ENCODE results near the gene SLX4. TPM values are rescaled to one million over a fixed set of nuclear protein-coding genes. Genes with fewer than 3 reads are reported as not detected.

Gene SLX4
- total RNA-seq, 1 experiment from 2014 or later: 7.0 TPM

- Histone ChIP-seq H4K20me1 (ENCODE audit: insufficient read depth) (no peaks in the 10 kb centered on the region), H3K79me2 (ENCODE audit: insufficient read depth, low read length) (no peaks in the 10 kb centered on the region), H3K9me2 (ENCODE audit: insufficient read depth) (no peaks in the 10 kb centered on the region), H3K4me1 (ENCODE audit: control insufficient read depth in 1 of 2, insufficient read depth in 2 of 2, low read length in 2 of 2) (peaks cover 0 to 6% of the 10 kb centered on the region in 2 experiments; a peak in 1 of 4 replicates), H3K27me3 (ENCODE audit: insufficient read depth, low read length) (no peaks in the 10 kb centered on the region), H3K4me2 (ENCODE audit: low read length) (no peak overlapping the region), H3K36me3 (ENCODE audit: control insufficient read depth in 1 of 2, insufficient read depth in 2 of 2, low read length in 2 of 2) (no peaks in the 10 kb centered on the region), H3K9ac (ENCODE audit: low read length) (no peak overlapping the region), H3K27ac (ENCODE audit: low read depth, low read length) (no peak overlapping the region), H2AFZ (ENCODE audit: low read depth, low read length, poor library complexity, severe bottlenecking) (no peak overlapping the region), H3K4me3 (replicated peaks in 1 of 2; ENCODE audit: low read depth in 1 of 2, low read length in 2 of 2) (no peak overlapping the region), H3K9me3 (ENCODE audit: control insufficient read depth in 1 of 2, insufficient read depth in 1 of 2, low read depth in 1 of 2, low read length in 2 of 2) (peaks cover 4 to 5% of the 10 kb centered on the region in 2 experiments; a peak in 2 of 4 replicates)
- DNase-seq (ENCODE audit: low read depth, low spot score) (no peak), ATAC-seq (no peak)
- no peak for TF ChIP-seq ZFX (IDR thresholded peaks at IDR 0.05)
- intact Hi-C loops (cut with micrococcal nuclease): no loop called here
- POLR2A ChIA-PET: no interaction called here
- RAD21 ChIA-PET (ENCODE audit: low non-redundant PET in 1 of 2, low total read pairs in 2 of 2, uncharacterized antibody in 2 of 2, unreplicated experiment in 2 of 2): no interaction called here
- no TSS peak for BruUV-seq (replicated peaks)
- CTCF ChIA-PET: no interaction called here
These were observed 41.6 kb downstream of the SLX4 start for GRCh38 chr16:3569851-3570250.

GRCh38 chr16:3566990-3567389 is 44.4 kb downstream of the SLX4 start:
- Histone ChIP-seq H3K4me3 (replicated peaks in 1 of 2; ENCODE audit: low read depth in 1 of 2, low read length in 2 of 2) (no peak overlapping the region), H3K9me2 (ENCODE audit: insufficient read depth) (no peaks in the 10 kb centered on the region), H4K20me1 (ENCODE audit: insufficient read depth) (no peaks in the 10 kb centered on the region), H3K27ac (ENCODE audit: low read depth, low read length) (no peak overlapping the region), H3K4me1 (ENCODE audit: control insufficient read depth in 1 of 2, insufficient read depth in 2 of 2, low read length in 2 of 2) (peaks cover 0 to 6% of the 10 kb centered on the region in 2 experiments; a peak in 1 of 4 replicates), H3K9me3 (ENCODE audit: control insufficient read depth in 1 of 2, insufficient read depth in 1 of 2, low read depth in 1 of 2, low read length in 2 of 2) (peaks cover 4 to 5% of the 10 kb centered on the region in 2 experiments; a peak in 2 of 4 replicates), H3K4me2 (ENCODE audit: low read length) (no peak overlapping the region), H2AFZ (ENCODE audit: low read depth, low read length, poor library complexity, severe bottlenecking) (no peak overlapping the region), H3K36me3 (ENCODE audit: control insufficient read depth in 1 of 2, insufficient read depth in 2 of 2, low read length in 2 of 2) (no peaks in the 10 kb centered on the region), H3K27me3 (ENCODE audit: insufficient read depth, low read length) (no peaks in the 10 kb centered on the region), H3K79me2 (ENCODE audit: insufficient read depth, low read length) (no peaks in the 10 kb centered on the region), H3K9ac (ENCODE audit: low read length) (no peak overlapping the region)
- BruUV-seq (replicated peaks): no TSS peak
- ChIA-PET RAD21 (ENCODE audit: low non-redundant PET in 1 of 2, low total read pairs in 2 of 2, uncharacterized antibody in 2 of 2, unreplicated experiment in 2 of 2) (no interaction called here), CTCF (no interaction called here), POLR2A (no interaction called here)
- no peak for ATAC-seq
- intact Hi-C loops (cut with micrococcal nuclease): no loop called here
- no peak for DNase-seq (ENCODE audit: low read depth, low spot score)
- no peak for TF ChIP-seq REST (IDR thresholded peaks at IDR 0.05; ENCODE audit: low read depth)
- TF ChIP-seq EGR1 (IDR thresholded peaks at IDR 0.05; ENCODE audit: low read depth): no peak
- no peak for TF ChIP-seq SIN3A (IDR thresholded peaks at IDR 0.05; ENCODE audit: low read depth)
- no peak for TF ChIP-seq EZH2 (IDR thresholded peaks at IDR 0.05)
- TF ChIP-seq CEBPB (IDR thresholded peaks at IDR 0.05; ENCODE audit: low read depth): no peak
- no peak for TF ChIP-seq POLR2AphosphoS5 (IDR thresholded peaks at IDR 0.05; ENCODE audit: low read depth, low read length)
- no peak for TF ChIP-seq MAX (IDR thresholded peaks at IDR 0.05)
